GM18517 (cell line): ENCODE results near the gene XPNPEP1.

Source experiments
- ATAC-seq: cut with Tn5 transposase; IDR thresholded peaks from one replicate; pipeline ENCODE4 v1.9.1; 2021; ENCODE audit warnings: mild to moderate bottlenecking, moderate library complexity; ENCODE audit not compliant: unreplicated experiment

Gene XPNPEP1

DNA sequence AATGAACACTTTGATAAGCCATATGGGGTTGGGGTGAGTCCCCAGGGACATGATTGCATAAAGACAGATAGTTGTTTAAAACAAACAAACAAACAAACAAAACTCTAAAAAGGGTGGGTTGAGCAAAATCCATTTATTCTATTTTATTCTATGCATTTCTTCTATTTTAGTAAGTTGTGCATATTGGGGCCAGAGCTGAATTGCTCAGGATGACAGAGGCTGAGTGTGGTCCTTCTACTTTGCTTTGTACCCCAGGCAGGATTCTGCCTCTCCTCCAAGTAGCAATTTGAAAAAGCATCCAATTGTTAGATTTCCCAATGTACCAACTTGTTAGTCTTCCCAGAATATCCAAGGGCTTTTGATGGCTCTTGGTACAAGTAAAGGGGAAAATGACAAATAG is 29.2 kb upstream of the XPNPEP1 start:
- ATAC-seq: no peak

DNA sequence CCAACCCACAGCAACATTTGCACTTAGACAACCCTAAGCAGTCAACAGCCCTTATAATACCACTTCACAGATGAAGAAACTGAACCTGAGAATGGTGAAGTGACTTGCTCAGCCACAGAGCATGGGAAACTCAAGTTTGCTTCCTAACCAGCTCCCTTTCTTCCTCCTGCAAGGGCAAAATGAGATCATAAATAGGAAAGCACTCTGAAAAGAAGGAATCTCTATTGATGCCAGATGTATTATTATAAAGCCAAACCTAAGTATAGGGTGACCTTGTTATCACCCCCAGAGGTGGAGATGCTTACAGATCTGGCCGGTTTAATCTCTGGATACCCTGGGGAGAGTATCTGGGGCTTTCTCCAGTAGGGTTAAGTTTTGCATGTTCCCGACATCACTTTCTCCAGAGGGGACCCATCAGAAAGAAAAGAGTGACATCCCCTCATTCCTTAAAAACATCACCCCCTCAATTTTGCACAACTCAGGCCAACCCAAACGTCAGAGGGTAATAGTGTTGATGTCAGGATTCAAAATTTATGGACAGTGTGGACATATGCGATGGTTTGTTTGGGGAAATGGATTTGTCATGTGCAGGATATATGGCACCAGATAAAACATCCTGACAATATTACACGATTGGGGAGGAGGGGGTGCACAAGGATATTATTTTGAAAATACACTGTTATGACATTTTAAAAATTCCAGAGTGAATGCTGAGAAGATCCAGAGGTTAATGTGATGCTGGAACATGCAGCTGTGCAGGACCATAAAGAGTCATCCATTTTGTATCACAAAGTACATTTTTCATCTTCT is 24.0 kb upstream of the XPNPEP1 start:
- ATAC-seq: no peak

DNA sequence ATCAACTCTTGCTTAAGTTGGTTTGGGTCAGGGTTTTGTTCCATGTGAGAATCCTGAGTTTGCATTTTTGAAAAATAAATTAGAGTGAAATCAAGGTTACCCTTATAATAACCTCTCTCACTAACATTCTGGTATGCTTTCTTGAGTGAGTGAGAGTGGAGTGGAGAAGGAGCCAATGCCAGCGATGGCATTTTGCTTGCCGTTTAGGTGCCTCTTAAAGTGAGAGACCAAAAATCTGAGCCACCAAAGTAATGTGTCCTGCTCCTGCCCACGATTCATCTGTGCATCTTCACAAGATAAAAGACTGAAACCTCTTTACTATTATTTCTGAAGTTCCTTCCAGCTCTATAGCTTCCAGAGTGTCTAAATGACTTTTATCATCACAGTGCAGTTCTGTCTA is 23.4 kb upstream of the XPNPEP1 start:
- no peak for ATAC-seq

DNA sequence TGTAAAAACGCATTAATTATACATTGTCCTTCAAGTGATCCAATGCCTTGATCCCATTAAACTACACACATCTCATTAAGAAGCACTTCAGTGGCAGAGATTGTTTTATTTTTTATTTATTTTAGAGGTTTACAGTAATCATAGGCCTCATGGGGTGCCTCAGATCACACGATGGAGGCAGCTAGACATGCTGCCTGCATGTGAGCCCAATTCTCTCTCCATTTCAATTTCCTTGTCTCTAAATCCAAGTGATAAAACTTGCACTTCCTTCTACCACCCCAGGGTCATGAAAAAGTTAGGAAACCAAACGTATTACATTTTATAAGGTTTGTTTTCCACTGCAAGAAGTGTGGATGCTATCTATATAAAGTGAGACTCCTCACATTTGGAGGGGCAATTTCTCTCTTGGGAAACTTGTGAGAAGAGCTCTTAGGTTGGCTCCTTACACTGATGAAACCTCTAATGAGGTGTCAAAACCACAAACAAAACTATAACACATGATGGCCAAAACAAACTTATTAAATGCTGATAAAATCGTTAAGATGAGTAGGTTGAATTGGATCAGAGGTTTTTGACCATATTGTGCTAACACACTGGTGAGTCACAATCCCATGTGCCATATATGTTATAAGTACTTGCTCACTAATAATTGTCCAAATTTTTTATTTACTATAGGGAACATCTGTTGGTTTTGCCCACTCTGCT is 22.3 kb upstream of the XPNPEP1 start:
- no peak for ATAC-seq

DNA sequence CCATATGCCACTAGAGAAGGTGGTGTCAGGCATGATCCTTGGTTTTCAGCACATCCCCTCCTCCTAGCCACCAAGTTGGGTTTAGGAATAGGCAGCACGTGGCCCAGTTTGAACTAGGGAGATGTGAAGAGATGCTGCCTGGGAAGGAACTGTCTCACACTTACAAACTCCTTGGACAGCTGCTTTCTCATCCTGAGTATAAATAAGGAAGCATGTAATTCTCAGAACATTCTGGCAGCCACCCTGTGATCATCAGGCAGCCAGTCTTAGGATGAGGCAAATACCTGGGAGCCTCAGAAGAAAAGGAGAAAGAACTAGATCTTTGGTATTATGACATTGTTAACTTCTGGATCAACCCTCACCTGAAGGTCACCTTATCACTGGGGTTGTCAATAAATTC is 21.3 kb upstream of the XPNPEP1 start:
- no peak for ATAC-seq

DNA sequence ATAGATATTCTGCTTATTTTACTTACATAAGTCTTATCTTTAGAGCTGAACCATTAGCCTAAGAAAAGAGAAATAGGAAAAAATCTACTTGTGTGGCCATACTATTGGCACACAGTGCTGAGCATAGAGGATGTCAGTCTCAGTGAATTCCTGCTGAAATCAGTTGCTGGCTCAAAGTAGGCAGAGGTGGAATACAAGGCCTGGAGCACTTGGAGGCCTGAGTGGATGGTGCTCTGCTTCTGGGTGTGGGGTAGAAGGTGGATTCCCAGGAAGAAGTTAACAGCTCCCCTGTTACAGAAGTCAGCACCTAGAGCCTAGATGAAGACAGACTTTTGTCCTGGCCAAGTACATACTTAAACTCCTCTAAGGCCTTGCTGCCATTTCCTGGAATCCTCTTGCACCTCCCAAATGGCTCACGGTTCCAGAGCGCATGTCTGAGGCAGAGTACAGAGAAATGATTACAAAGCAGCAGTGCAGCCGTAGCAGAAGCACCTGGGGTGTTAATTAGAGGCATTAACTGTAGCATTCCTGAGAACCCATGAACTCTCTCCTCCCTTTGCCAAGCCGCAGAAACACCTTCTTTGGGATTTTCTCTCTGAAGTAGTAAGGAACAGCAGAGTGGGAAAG is 18.0 kb upstream of the XPNPEP1 start:
- no peak for ATAC-seq

DNA sequence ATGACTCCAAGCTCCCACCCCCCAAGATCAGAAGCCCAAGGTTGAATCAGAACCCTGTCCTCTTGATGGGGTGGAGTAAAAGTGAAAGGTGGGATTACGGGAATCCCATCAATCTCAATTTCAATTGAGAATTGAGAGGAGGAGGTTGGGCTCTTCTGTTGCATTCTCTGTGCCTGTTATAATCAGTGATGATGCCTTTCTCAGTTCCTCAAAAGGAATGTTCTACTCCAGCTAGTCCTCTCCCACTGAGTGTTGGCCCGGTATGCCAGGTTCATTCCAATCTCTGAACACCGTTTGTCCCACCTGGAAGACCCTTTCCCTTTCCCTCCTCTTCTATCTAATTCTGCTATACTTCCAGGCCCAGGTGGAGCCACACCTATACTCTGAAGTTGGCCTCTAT is 17.2 kb upstream of the XPNPEP1 start:
- ATAC-seq: no peak

DNA sequence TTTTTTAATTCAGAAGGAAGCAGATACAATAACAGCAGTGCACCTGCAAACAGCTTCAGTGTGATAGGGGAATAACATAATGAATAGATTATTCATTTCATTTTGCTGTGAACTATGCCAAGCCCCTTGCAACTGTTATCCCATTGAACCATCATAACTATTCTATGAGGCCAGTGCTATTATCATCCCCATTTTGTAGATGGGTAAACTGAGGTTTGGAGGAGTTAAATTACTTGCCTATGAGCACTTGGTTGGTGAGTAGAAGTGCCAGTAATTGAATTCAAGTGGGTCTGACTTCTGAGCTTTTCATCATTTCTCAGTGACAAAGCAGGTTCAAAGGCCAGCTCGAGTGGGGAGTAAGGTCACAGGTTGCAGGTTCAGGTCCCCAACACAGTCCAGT is 16.8 kb upstream of the XPNPEP1 start:
- no peak for ATAC-seq

DNA sequence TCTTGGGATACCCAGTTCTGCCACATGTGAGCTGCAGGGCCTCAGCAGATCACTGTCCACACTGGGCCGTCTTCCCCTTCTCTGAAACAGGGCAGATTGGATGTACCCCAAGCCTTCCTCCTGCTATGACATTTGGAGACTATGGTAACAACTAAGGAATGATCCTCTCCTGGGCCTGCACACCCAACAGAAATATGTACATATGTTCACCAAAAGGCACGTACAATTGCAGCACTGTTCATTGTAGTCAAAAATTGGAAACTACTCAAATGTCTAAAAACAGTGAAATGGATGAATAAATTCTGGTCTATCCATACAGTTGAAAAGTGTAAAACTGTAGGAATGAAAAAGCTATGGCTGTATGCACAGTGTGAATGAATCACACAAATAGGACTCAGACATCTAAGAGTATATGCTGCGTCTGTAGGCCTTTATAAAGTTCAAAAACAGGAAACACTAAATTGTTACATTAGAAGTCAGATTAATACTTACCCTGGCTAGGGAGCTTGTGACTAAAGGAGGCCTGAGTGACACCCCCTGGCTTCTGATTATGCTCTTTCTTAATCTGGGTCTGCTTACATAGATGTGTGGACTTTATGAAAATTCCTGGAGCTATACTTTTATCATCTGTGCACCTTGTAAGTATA is 16.1 kb upstream of the XPNPEP1 start:
- ATAC-seq: no peak

DNA sequence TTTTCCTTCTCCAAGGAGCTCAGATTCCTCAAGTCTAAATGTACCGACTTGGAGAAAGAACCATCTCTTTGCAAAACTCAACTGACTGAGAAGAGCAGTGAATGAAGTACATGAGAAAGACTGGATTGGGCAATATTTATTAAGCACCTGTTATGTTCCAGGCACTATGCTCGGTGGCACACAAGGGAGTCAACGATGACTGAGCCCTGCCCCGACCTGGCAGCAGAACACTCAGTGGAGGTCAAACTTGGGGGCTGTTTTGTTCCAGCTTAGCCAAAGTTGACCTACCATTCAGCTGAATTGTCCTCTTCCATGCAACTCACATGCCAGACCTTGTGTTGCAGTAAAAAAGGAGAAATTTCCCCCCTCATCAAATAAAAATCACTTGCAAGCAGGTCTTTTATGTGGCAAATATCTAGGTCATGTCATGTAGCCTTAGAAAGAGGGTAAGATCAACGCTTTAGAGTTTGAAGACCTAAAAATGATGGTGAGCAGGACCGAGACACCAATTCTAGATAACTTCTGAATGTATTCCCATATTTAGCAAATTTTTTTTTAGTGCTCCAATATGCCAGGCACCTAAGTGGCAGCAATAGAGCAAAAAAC is 14.3 kb upstream of the XPNPEP1 start:
- ATAC-seq: no peak

DNA sequence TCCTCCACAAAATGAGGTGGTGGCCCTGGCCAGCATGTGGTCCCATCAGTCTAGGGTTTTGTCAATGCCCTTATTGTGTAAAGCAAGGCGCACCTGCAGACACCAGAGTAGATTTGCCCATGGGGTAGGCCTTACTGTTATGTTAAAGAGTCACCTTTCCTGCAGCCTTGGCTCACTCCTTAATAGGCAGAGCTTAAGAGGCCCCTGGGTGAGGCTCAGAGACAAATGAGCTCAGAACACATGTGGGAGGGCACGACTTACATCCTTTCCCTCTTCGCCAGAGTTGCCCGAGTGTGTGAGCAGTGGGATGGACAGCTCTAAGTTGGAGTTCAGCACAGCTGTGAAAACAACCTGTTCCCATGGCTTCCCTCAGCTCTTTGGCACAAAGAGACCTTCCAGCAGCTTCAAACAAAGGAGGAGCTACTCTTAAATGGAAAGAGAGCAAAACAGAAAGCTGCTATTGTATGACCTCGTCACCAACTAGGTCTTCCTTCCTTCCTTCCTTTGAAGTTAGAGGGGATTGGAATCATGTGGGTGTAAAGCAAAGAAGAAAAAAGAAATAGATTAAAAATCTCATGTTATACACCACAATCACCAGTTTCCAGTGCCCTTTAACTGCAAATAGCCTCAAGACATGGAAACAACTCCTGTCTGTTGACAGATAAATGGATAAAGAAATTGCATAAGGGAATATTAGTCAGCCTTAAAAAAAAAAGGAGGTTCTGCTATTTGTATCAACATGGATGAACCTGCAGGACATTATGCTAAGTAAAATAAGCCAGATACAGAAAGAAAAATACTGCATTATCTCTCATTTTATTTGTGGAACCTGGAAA is 11.9 kb upstream of the XPNPEP1 start:
- ATAC-seq: no peak

DNA sequence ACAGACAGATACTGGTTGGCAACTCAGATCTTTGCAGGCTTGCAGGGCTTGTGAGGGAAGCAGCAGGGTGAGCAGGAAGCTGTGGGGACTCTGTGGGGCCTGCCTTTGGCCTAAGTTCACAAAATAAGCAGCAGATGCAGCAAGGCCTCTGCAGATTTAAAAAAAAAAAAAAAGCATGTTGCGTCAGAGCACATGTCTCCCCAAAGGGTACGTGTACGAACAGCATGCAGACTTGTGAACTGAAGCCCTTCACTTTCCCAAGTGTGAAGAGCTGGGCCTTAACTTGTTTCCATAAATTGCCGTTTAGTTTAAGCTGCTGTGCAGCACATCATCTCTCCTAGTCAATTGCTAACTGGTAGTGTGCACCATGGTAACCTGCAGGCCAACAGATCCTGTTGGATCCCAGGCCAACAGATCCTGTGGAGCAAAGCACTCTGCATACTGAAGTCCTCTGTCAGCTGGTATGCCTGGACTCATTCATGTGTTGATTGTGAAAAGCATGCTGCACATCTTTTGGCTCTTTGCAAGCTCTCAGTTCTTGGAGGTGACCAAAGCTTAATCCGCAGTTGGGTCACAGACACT is 10.8 kb upstream of the XPNPEP1 start:
- ATAC-seq: no peak

DNA sequence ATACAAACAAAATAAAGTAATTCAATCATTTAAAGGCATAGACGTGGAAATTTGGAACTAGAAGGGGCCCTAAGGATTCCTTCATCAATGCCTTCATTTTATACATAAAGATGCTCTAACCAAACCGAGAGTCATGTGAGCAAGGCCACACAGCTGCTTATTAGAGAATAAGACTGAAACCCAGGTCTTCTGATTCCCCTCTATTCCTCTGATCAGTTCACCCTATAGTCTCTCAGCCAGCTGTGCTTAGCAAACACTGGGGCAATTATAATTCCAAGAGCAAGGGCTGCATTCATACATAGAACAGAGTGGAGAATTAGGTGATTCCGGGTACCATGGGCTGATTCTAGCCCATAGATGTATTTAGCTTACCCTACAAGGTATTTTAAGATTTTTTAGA is 9.7 kb upstream of the XPNPEP1 start:
- ATAC-seq: no peak

DNA sequence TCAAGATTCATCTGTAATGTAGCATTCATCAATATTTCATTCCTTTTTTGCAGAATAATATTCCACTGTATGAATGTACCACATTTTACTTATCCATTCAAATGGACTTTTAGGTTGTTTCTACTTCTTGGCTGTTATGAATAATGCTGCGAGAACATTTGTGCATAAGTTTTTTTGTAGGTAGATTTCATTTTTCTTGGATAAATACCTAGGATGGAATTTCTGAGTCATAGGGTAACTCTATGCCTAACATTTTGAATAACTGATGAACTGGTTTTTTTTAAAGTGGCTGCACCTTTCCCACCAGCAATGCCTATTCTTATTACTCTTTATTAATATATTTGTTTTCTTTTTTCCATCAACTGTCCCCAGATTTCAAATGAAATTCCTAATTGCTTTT is 9.1 kb upstream of the XPNPEP1 start:
- no peak for ATAC-seq

DNA sequence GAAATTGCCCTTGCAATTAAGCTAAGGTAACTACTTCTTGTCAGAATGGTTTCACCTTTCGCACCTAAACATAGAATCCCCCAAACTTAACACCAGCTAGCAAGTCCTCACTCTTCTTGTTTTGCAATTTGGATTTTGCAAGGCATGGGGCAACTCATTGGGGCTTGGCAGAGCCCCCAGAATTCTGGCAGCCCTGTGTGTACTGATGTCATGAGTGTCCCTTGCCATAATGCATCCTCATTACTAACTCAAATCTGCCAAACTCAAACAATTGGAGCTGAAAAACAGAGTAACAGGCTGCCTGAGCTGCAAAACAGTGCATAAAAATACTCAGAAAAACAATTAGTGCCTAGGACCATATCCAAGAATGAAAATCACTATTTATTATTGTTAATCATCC is 7.9 kb upstream of the XPNPEP1 start:
- ATAC-seq: no peak

DNA sequence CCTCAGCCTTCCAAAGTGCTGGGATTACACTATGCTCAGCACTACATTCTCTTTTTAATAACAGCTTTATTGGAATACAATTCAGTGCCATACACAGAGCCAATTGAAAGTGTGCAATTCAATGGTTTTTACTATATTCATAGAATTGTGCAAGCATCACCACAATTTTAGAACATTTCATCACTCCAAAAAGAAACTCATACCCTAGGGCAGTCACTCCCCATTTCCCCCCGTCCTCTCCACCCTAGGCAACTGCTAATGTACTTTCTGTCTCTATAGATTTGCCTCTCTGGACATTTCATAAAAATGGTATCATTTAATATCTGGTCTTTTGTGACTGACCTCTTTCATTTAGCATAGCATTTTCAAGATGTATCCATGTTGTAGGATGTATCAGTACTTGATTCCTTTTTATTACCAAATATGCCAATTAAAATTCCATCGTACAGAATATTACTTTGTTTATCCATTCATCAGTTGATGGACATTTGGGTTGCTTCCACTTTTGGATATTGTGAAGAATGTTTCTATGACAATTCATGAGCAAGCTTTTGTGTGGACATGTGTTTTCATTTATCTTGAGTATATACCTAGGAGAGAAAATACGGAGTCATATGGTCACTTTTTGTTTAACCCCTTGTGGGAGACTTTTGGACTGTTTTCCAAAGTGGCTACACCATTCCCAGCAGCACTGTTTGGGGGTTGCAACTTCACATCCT is 6.3 kb upstream of the XPNPEP1 start:
- no peak for ATAC-seq

DNA sequence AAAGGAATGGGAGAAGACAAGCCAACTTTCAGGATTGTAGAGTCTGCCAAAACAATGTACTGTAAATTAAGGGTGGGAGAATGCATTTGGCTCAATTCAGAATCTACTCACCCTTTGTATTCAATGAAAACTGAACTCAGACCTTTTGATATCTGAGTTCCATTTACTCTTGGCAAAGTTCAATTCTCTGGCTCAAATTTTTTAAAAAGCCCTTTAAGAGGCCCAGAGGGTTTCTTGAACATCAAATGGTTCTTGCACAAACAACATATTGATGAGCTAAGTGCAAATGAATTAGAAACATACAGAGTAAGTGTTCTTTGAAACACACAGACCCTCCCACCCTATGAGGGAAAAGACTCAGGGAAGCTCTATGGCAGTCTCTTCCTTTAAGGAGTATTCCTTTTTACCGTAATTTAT is 5.2 kb upstream of the XPNPEP1 start:
- no peak for ATAC-seq

DNA sequence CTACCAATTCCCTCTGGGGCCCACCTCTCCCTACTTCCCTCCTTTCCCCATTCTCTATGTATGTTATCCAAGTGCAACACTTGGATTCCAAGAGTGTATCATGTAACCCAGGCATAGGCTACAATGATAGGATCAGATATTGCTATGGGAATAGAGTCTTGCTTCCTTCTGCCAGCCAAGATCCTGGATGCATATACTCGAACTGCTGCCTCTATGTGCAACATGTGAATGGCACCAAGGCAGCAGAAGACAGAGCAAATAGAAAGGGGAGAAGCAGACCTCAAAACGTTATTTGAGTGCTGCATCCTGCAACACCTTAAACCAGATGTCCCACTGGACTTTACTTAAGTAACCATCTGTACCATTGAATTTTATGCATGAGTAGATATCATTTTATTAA is 3.5 kb upstream of the XPNPEP1 start:
- no peak for ATAC-seq

DNA sequence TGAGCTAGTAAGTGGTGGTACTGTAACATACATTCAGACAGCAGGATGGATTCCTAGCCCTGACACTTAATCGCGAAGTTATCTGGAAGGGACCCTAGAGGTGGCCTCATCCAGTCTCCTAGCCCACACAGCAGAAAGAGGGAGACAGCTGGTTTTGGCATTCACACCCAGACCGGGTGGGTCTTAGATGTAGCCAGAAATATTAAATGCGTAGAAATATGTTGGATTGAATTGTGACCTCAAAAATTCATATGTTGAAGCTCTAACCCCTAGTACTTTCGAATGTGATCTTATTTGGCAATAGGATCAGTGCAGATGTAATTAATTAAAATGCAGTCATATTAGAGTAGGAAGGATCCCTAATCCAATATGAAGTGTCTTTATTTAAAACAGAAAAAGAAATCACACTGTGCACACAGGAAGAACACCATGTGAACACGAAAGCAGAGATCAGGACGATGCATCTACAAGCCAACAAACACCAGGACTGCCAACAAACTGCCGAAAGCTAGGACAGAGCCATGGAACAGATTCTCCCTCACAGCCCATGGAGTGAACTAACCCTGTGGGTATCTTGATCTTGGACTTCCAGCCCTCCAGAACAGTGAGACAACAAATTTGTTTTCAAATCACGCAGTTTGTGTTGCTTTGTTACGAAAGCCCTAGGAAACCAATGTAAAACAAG is 2.9 kb upstream of the XPNPEP1 start:
- no peak for ATAC-seq
